ENCODE results near the gene RMND5A.

Gene RMND5A

GRCh38 chr2:86821306-86821705 lies 101.2 kb downstream of the RMND5A start:
- H3K4me3 Mint-ChIP-seq: no peak overlapping the region

GRCh38 chr2:86821842-86822241 lies 101.8 kb downstream of the RMND5A start:
- no peaks in the 10 kb centered on the region for H3K4me1 Mint-ChIP-seq
- H3K9me3 Mint-ChIP-seq: peaks cover 15% of the 10 kb centered on the region
- no peaks in the 10 kb centered on the region for H3K27me3 Mint-ChIP-seq (ENCODE audit: low read depth)
- no peak overlapping the region for H3K27ac Mint-ChIP-seq
- TF ChIP-seq CTCF (IDR thresholded peaks at IDR 0.05; ENCODE audit: unreplicated experiment in 3 of 3): no peak
- H3K4me3 Mint-ChIP-seq: no peak overlapping the region
- no peaks in the 10 kb centered on the region for H3K36me3 Mint-ChIP-seq (ENCODE audit: low read depth)

More at GRCh38 chr2:86821306-86821705, 101.2 kb downstream of the RMND5A start:
- Mint-ChIP-seq H3K27ac (no peak overlapping the region), H3K36me3 (ENCODE audit: low read depth) (no peaks in the 10 kb centered on the region), H3K4me1 (no peaks in the 10 kb centered on the region), H3K27me3 (ENCODE audit: low read depth) (no peaks in the 10 kb centered on the region), H3K9me3 (peaks cover 15% of the 10 kb centered on the region)
- TF ChIP-seq CTCF (IDR thresholded peaks at IDR 0.05; ENCODE audit: unreplicated experiment in 3 of 3): no peak

DNA sequence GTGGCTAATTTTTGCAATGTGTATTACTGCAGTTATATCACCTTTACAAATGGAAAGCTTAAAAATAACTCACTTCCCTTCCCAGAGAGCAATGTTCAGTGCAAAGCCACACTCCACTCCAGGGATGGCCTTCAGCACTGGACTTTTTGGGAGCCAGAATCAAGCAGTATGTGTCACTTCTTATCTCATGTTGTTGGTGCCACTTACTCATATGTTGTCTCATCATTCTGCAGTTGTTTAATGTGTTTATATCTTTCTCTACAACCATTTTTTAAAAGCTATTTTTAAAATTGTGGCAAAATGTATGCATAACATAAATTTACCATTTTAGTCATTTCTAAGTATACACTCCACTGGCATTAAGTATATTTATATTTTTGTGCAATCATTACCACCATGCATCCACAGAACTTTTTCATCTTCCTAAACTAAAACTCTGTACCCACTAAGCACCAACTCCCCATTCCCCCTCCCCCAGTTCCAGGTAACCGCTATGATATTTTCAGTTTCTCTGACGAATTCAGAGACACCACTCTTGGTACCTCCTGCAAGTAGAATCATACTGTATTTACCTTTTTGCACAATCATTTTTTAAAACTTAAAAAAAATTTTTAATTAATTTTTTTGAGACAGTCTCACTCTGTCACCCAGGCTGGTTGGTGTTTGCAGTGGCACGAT lies 102.7 kb downstream of the RMND5A start:
- TF ChIP-seq CTCF (IDR thresholded peaks at IDR 0.05; ENCODE audit: unreplicated experiment in 3 of 3): no peak
- Mint-ChIP-seq H3K27me3 (ENCODE audit: low read depth) (no peaks in the 10 kb centered on the region), H3K27ac (no peak overlapping the region), H3K4me3 (no peak overlapping the region), H3K9me3 (peaks cover 15% of the 10 kb centered on the region), H3K4me1 (no peaks in the 10 kb centered on the region), H3K36me3 (ENCODE audit: low read depth) (no peaks in the 10 kb centered on the region)

DNA sequence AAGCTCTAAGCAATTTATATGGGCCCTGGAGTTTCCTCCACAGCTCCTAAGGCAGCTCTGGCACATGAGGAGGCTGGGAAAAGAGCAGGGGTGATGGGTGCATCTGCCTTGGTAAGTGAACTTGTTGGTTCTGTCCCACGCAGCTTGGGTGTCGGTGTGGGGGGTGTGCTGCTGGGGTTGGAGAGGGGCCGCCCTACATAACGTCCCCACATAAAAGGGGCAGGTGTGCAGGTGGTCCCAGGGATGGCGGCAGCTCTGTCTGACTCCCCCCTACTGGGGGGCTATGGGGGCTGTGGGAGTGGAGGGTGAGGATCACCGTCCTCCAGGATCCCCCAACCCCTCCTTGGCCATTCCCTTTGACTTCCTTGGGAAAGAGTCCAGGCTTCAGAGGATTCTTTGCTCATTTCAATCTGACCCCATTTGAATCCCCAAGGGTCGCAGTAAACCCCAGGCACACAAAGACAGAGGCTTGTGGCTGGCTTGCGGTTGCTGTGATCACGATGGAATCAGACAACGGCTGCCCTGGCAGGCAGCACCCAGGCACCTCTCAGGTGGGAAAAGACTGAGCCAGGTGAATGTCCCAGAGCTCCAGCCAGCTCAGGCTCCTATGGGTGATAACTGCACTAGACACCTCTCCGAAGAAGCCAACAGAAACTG lies 105.1 kb downstream of the RMND5A start:
- no peaks in the 10 kb centered on the region for H3K4me1 Mint-ChIP-seq
- H3K4me3 Mint-ChIP-seq: no peak overlapping the region
- H3K9me3 Mint-ChIP-seq: peaks cover 11% of the 10 kb centered on the region
- H3K36me3 Mint-ChIP-seq (ENCODE audit: low read depth): no peaks in the 10 kb centered on the region
- no peak overlapping the region for H3K27ac Mint-ChIP-seq
- no peak for TF ChIP-seq CTCF (IDR thresholded peaks at IDR 0.05; ENCODE audit: unreplicated experiment in 3 of 3)
- H3K27me3 Mint-ChIP-seq (ENCODE audit: low read depth): no peaks in the 10 kb centered on the region

GRCh38 chr2:86825693-86826381 lies 105.7 kb downstream of the RMND5A start:
- peaks cover 11% of the 10 kb centered on the region for H3K9me3 Mint-ChIP-seq
- no peaks in the 10 kb centered on the region for H3K27me3 Mint-ChIP-seq (ENCODE audit: low read depth)
- H3K4me3 Mint-ChIP-seq: no peak overlapping the region
- no peak overlapping the region for H3K27ac Mint-ChIP-seq
- TF ChIP-seq CTCF (IDR thresholded peaks at IDR 0.05; ENCODE audit: unreplicated experiment in 3 of 3): no peak
- no peaks in the 10 kb centered on the region for H3K4me1 Mint-ChIP-seq
- H3K36me3 Mint-ChIP-seq (ENCODE audit: low read depth): no peaks in the 10 kb centered on the region

Data from nephron (organoid).